Spleen (tissue), 7 donors: ENCODE data around the gene HDAC9.

Experiments used
- CTCF ChIP-seq, 11 experiments: fragments of 200-600 bp in 7 of 11; fragments of 450-650 bp in 4 of 11; sonication (generic) in 4 of 11; IDR thresholded peaks in 8 of 11; conservative IDR thresholded peaks in 3 of 11; 1 replicate in 7 of 11; 2 replicates in 4 of 11; pipeline versions ENCODE4 v1.4.0 to v1.8.0; 2016 to 2021; ENCODE audit warnings: antibody characterized with exemption in 11 of 11, inconsistent platforms in 4 of 11, mild to moderate bottlenecking in 1 of 11
- POLR2A ChIP-seq, 3 donors: fragments of 450-650 bp; IDR thresholded peaks; one replicate each; pipeline ENCODE4 v1.5.1; 2017; ENCODE audit warnings: antibody characterized with exemption in 3 of 3, mild to moderate bottlenecking in 1 of 3
- POLR2AphosphoS5 ChIP-seq, 3 donors: sonication (generic); formaldehyde crosslinking; IDR thresholded peaks; one replicate each; pipeline ENCODE4 v1.5.1; 2017; ENCODE audit warnings: antibody characterized with exemption in 3 of 3
- donor health status: DM: no; HTN: no; CAD: no; lungs with moderate emphysema.
- donor health status: DM: no; HTN: no; CAD: no.
- donor health status: DM: no; HTN: no; CAD: no.

- TF ChIP-seq CTCF (IDR thresholded peaks at IDR 0.05 in 8 of 11, conservative IDR thresholded peaks at IDR 0.05 in 3 of 11) (no peak), POLR2A (IDR thresholded peaks at IDR 0.05) (no peak), POLR2AphosphoS5 (IDR thresholded peaks at IDR 0.05) (no peak)
These were observed 409.9 kb downstream of the HDAC9 start for GRCh38 chr7:18905316-18905943.
